Endothelial cell of umbilical vein (primary cell): ENCODE measurements around the gene FCN1. TPM values are rescaled to one million over a fixed set of nuclear protein-coding genes. Genes with fewer than 3 reads are reported as not detected.

Source experiments
- BruUV-seq: library from RNA; stranded (reverse); fragments of 400-500 nt; replicated peaks from 2 replicates; lab custom pipeline; 2021; lab: Mats Ljungman, UMichigan
- CTCF ChIA-PET: fragments of 300-600, 350-600 bp; sonication (Branson Sonifier 250); formaldehyde crosslinking; loops from one replicate; lab custom pipeline; 2021; ENCODE audit warnings: antibody characterized with exemption, inconsistent platforms; lab: Charles Lee
- POLR2A ChIA-PET: fragments of 300-600, 350-600 bp; sonication (Branson Sonifier 250); formaldehyde crosslinking; loops from one replicate; lab custom pipeline; 2021; ENCODE audit warnings: antibody characterized with exemption, inconsistent platforms; lab: Charles Lee
- DNase-seq: peaks from one replicate; pipeline ENCODE4 v3.0.0-alpha.2; 2011; ENCODE audit warnings: low read depth, low spot score
- FAIRE-seq: peaks from 2 replicates; lab custom pipeline; 2011; peaks lifted over from hg19 to GRCh38; lab: Jason Lieb, UNC
- H2AFZ ChIP-seq: 2 replicates; pipeline ENCODE4 v1.6.0; 2012; ENCODE audit warnings: low read depth, low read length, control low read depth, inconsistent platforms
- H3K27ac ChIP-seq: 2 replicates; pipeline ENCODE4 v1.5.1; 2011; ENCODE audit warnings: low read depth, mild to moderate bottlenecking, control low read depth, low read length, moderate library complexity; ENCODE audit not compliant: insufficient read depth
- H3K27me3 ChIP-seq, 2 experiments: 2 replicates each; pipeline versions ENCODE4 v1.6.0 to v1.6.1; 2011; ENCODE audit warnings: low read length in 2 of 2, mixed read lengths in 1 of 2; ENCODE audit not compliant: control insufficient read depth in 2 of 2, insufficient read depth in 2 of 2
- H3K36me3 ChIP-seq, 2 experiments: 2 replicates in 1 of 2; 3 replicates in 1 of 2; pipeline ENCODE4 v1.5.1; 2011; ENCODE audit warnings: low read length in 2 of 2, mild to moderate bottlenecking in 1 of 2, moderate library complexity in 1 of 2; ENCODE audit not compliant: control insufficient read depth in 2 of 2, insufficient read depth in 2 of 2; ENCODE audit errors: extremely low read depth in 1 of 2
- H3K4me1 ChIP-seq: 3 replicates; pipeline ENCODE4 v1.5.1; 2011; ENCODE audit warnings: mild to moderate bottlenecking, low read length; ENCODE audit not compliant: control insufficient read depth, insufficient read depth; ENCODE audit errors: extremely low read depth
- H3K4me2 ChIP-seq: 2 replicates; pipeline ENCODE4 v1.6.1; 2011; ENCODE audit warnings: low read length, control low read depth, mixed read lengths; ENCODE audit not compliant: insufficient read depth
- H3K4me3 ChIP-seq, 3 experiments: fragments of 200-600 bp in 1 of 3; sonication (generic), shearing (Covaris generic) in 1 of 3; replicated peaks in 1 of 3; 2 replicates each; pipeline ENCODE4 v1.5.1; 2011 to 2016; ENCODE audit warnings: control low read depth in 3 of 3, low read length in 3 of 3, mild to moderate bottlenecking in 2 of 3, inconsistent platforms in 1 of 3, low read depth in 1 of 3, moderate library complexity in 1 of 3; ENCODE audit not compliant: insufficient read depth in 1 of 3
- H3K79me2 ChIP-seq: 2 replicates; pipeline ENCODE4 v1.6.0; 2012; ENCODE audit warnings: low read length, inconsistent platforms; ENCODE audit not compliant: control insufficient read depth, insufficient read depth
- H3K9ac ChIP-seq: replicated peaks from 2 replicates; pipeline ENCODE3; 2011; ENCODE audit warnings: low read length, control low read depth; ENCODE audit not compliant: insufficient read depth; ENCODE audit errors: extremely low read depth
- H3K9me1 ChIP-seq: replicated peaks from 3 replicates; pipeline ENCODE4 v1.6.0; 2011; ENCODE audit warnings: mild to moderate bottlenecking, low read length; ENCODE audit not compliant: control insufficient read depth, insufficient read depth; ENCODE audit errors: extremely low read depth
- H3K9me3 ChIP-seq: replicated peaks from 2 replicates; pipeline ENCODE4 v1.5.1; 2012; ENCODE audit warnings: low read length, inconsistent platforms; ENCODE audit not compliant: control insufficient read depth, insufficient read depth
- H4K20me1 ChIP-seq: replicated peaks from 2 replicates; pipeline ENCODE3; 2011; ENCODE audit warnings: mild to moderate bottlenecking, low read length; ENCODE audit not compliant: control insufficient read depth, insufficient read depth; ENCODE audit errors: extremely low read depth
- EZH2 ChIP-seq: IDR thresholded peaks from 2 replicates; pipeline ENCODE4 v1.6.1; 2012; ENCODE audit warnings: borderline replicate concordance, low read depth, mild to moderate bottlenecking, moderate library complexity, low read length, inconsistent platforms; ENCODE audit not compliant: severe bottlenecking
- FOS ChIP-seq: IDR thresholded peaks from 2 replicates; pipeline ENCODE4 v1.6.1; 2011; ENCODE audit warnings: mild to moderate bottlenecking, low read length, moderate library complexity, borderline replicate concordance; ENCODE audit not compliant: insufficient read depth
- GATA2 ChIP-seq: IDR thresholded peaks from 2 replicates; pipeline ENCODE4 v1.7.0; 2011; ENCODE audit warnings: low read depth, mild to moderate bottlenecking, moderate library complexity, mixed read lengths, low read length; ENCODE audit not compliant: insufficient read length, insufficient read depth
- JUN ChIP-seq: IDR thresholded peaks from 2 replicates; pipeline ENCODE4 v1.6.1; 2011; ENCODE audit warnings: borderline replicate concordance, low read depth; ENCODE audit not compliant: insufficient read length, insufficient read depth
- MYC ChIP-seq: IDR thresholded peaks from one replicate; pipeline ENCODE4 v1.6.1; 2011; ENCODE audit warnings: mild to moderate bottlenecking, low read depth, low read length
- POLR2A ChIP-seq: IDR thresholded peaks from 2 replicates; pipeline ENCODE4 v1.6.1; 2012; ENCODE audit warnings: low read depth, mild to moderate bottlenecking, control low read depth, low read length
- POLR2AphosphoS5 ChIP-seq: IDR thresholded peaks from 2 replicates; pipeline ENCODE4 v1.6.1; 2012; ENCODE audit warnings: low read depth, mild to moderate bottlenecking, control low read depth, low read length, moderate library complexity; ENCODE audit not compliant: insufficient read depth
- dilution Hi-C: fragments of 300-500 bp; cut with MboI; formaldehyde crosslinking; loops from one replicate; pipeline ENCODE4 v1.15.0; 2019; ENCODE audit warnings: low sequenced_read_pairs; ENCODE audit not compliant: extremely low pct_ligation_motif_present
- intact Hi-C: fragments of 100-400 bp; cut with micrococcal nuclease; formaldehyde crosslinking; loops from one replicate; pipeline ENCODE4 v1.10.0; 2022
- polyA plus RNA-seq, 4 experiments: library from polyadenylated mRNA; depleted of rRNA in 3 of 4; stranded (reverse) in 3 of 4; unstranded in 1 of 4; fragments of >200 nt; gene quantifications; 2 replicates each; pipeline versions ENCODE4 v1.2.1 to v1.2.3, GENCODE V29; 2011 to 2012; ENCODE audit warnings: missing spikeins in 1 of 4
- total RNA-seq: library from RNA; stranded (reverse); gene quantifications from 2 replicates; pipeline ENCODE4 v1.2.3, GENCODE V29; 2021
- TF ChIP-seq, protein P1 (sequence below): IDR thresholded peaks from 2 replicates; pipeline ENCODE4 v1.6.1; 2011; ENCODE audit not compliant: insufficient read depth, insufficient read length
- TF ChIP-seq, protein P2 (sequence below), 2 donors: IDR thresholded peaks; 1 replicate in 1 of 2; 2 replicates in 1 of 2; pipeline ENCODE4 v1.5.1; 2011; ENCODE audit warnings: low read length in 2 of 2, mild to moderate bottlenecking in 2 of 2, moderate library complexity in 2 of 2, control low read depth in 1 of 2, inconsistent platforms in 1 of 2, low read depth in 1 of 2; ENCODE audit not compliant: insufficient read depth in 1 of 2; ENCODE audit errors: extremely low read depth in 1 of 2

FCN1 gene
- total and polyA plus RNA-seq, 2 donors (not counting 3 experiments of a cell fraction or from before 2014, with no cell fraction given): not detected

DNA sequence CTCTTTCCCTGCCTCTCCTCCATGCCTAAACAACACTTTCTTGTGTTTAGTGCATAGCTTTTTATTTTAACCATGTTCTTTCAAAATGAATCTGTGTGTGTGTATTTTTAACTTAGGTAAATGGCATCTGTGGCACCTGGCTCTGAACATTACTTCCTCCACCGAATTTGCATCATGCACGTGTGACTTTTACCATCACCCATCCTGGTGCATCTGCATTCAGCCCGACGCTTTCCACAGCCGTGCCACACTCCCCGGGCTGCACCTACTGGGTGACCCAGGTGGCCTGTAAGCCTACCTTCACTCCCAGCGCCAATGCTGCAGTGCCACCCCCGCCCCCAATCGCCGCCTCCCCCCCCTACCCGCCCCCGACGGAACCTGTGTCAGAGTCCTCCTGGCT is 12.7 kb upstream of the FCN1 start:
- ChIA-PET CTCF (no interaction called here), POLR2A (no interaction called here)
- dilution Hi-C loops: no loop called here

More for the DNA sequence above, 12.7 kb upstream of the FCN1 start:
- H3K9me1 ChIP-seq: no peaks in the 10 kb centered on the region
- DNase-seq (no peak), FAIRE-seq (no peak)
- intact Hi-C loops: no loop called here
- no peaks in the 10 kb centered on the region for H3K27me3 ChIP-seq
- H3K9me3 ChIP-seq: no peaks in the 10 kb centered on the region
- H3K9ac ChIP-seq: no peak overlapping the region
- TF ChIP-seq MYC: no peak
- no peak for TF ChIP-seq POLR2A
- TF ChIP-seq, protein P1, sequence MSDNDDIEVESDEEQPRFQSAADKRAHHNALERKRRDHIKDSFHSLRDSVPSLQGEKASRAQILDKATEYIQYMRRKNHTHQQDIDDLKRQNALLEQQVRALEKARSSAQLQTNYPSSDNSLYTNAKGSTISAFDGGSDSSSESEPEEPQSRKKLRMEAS: no peak
- TF ChIP-seq FOS: no peak
- TF ChIP-seq EZH2: no peak
- no peak for TF ChIP-seq JUN
- no peak for TF ChIP-seq GATA2
- TF ChIP-seq POLR2AphosphoS5: no peak
- TF ChIP-seq, protein P2, sequence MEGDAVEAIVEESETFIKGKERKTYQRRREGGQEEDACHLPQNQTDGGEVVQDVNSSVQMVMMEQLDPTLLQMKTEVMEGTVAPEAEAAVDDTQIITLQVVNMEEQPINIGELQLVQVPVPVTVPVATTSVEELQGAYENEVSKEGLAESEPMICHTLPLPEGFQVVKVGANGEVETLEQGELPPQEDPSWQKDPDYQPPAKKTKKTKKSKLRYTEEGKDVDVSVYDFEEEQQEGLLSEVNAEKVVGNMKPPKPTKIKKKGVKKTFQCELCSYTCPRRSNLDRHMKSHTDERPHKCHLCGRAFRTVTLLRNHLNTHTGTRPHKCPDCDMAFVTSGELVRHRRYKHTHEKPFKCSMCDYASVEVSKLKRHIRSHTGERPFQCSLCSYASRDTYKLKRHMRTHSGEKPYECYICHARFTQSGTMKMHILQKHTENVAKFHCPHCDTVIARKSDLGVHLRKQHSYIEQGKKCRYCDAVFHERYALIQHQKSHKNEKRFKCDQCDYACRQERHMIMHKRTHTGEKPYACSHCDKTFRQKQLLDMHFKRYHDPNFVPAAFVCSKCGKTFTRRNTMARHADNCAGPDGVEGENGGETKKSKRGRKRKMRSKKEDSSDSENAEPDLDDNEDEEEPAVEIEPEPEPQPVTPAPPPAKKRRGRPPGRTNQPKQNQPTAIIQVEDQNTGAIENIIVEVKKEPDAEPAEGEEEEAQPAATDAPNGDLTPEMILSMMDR (IDR thresholded peaks at IDR 0.05; ENCODE audit: extremely low read depth in 1 of 2, insufficient read depth in 1 of 2, low read depth in 1 of 2, low read length in 2 of 2): no peak
- no peak overlapping the region for H3K27ac ChIP-seq
- H4K20me1 ChIP-seq: no peaks in the 10 kb centered on the region
- BruUV-seq: no TSS peak
- no peak overlapping the region for H3K4me2 ChIP-seq
- no peaks in the 10 kb centered on the region for H3K79me2 ChIP-seq
- H2AFZ ChIP-seq: no peak overlapping the region
- no peaks in the 10 kb centered on the region for H3K36me3 ChIP-seq
- no peaks in the 10 kb centered on the region for H3K4me1 ChIP-seq
- no peak overlapping the region for H3K4me3 ChIP-seq
